Measurements from ENCODE around the gene EPHB1. TPM values are rescaled to one million over a fixed set of nuclear protein-coding genes. Genes with fewer than 3 reads are reported as not detected.
"Not testable (repeated sequence)": the region's sequence is repeated elsewhere in the genome, so short reads cannot be mapped to it uniquely, and the experiment has no call there.

Gene EPHB1
- total RNA-seq, 1 donor = 0.36 TPM

- no peak overlapping the region for H3K27ac ChIP-seq (ENCODE audit: low read depth, low read length)
- H3K4me2 ChIP-seq (ENCODE audit: insufficient read depth, low read length) = no peak overlapping the region
- no peaks in the 10 kb centered on the region for H4K20me1 ChIP-seq (ENCODE audit: insufficient read depth, low read length)
- H3K9me3 ChIP-seq (ENCODE audit: low read depth, low read length) = no peaks in the 10 kb centered on the region
- TF ChIP-seq CTCF (IDR thresholded peaks at IDR 0.05; ENCODE audit: extremely low read depth, low read depth, low read length) = no peak
- no peaks in the 10 kb centered on the region for H3K79me2 ChIP-seq (ENCODE audit: insufficient read depth, low read length)
- DNase-seq (ENCODE audit: insufficient read length, low spot score, missing footprints) = no peak
- no peaks in the 10 kb centered on the region for H3K27me3 ChIP-seq (ENCODE audit: insufficient read depth, low read length)
- H3K4me3 ChIP-seq (ENCODE audit: insufficient read depth, low read length) = no peak overlapping the region
- no peak overlapping the region for H2AFZ ChIP-seq (ENCODE audit: low read length)
- no peaks in the 10 kb centered on the region for H3K4me1 ChIP-seq (ENCODE audit: insufficient read depth, low read length)
- H3K36me3 ChIP-seq (ENCODE audit: insufficient read depth, low read length) = no peaks in the 10 kb centered on the region
These were observed 170.9 kb downstream of the EPHB1 start for GRCh38 chr3:134965865-134966481.

DNA sequence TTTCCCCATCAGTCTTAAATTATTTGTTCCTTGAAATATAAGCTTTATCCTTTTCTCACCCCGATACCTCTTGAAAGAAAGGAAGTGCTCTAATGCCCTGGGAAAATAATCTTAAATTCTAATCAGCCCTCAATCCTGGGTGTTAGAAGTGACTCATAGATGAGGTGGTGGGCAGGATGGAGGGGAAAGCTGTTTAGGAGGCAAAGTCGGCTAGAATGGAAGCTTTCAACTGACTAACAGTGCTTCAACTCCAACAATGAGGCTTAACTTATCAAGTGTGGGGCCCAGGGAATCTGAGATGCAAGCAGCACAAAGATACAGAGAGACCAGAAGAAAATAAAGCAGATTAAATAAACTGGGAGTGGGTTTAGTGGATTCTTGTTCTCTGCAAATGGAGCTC is 175.8 kb downstream of the EPHB1 start:
- DNase-seq (ENCODE audit: insufficient read length, low spot score, missing footprints) = no peak

DNA sequence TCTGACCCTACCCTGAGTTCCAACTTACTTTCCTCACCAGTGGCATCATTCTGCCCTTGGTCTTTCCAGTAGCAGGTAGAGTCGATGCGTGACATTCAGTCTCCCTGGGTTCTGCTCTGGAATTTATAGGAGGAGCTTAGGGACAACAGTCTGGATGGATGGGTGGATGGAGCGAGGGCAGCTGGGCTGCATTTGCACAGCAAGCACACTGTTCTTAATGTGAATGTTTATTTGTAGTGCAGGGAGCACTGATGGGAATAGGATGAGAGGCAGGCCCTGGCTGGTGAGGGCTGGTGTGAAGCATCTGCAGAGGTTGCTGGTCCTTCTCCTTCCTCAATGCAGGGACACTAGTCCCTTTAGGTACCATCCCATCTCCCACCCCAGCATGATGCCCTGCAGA is 176.2 kb downstream of the EPHB1 start:
- Histone ChIP-seq H3K27me3 (ENCODE audit: insufficient read depth, low read length) (no peaks in the 10 kb centered on the region), H3K36me3 (ENCODE audit: insufficient read depth, low read length) (no peaks in the 10 kb centered on the region), H3K9me3 (ENCODE audit: low read depth, low read length) (no peaks in the 10 kb centered on the region), H3K4me2 (ENCODE audit: insufficient read depth, low read length) (no peak overlapping the region), H3K4me3 (ENCODE audit: insufficient read depth, low read length) (no peak overlapping the region), H3K79me2 (ENCODE audit: insufficient read depth, low read length) (no peaks in the 10 kb centered on the region), H2AFZ (ENCODE audit: low read length) (no peak overlapping the region), H3K4me1 (ENCODE audit: insufficient read depth, low read length) (no peaks in the 10 kb centered on the region), H3K27ac (ENCODE audit: low read depth, low read length) (no peak overlapping the region), H4K20me1 (ENCODE audit: insufficient read depth, low read length) (no peaks in the 10 kb centered on the region)
- DNase-seq (ENCODE audit: insufficient read length, low spot score, missing footprints) = no peak
- TF ChIP-seq CTCF (IDR thresholded peaks at IDR 0.05; ENCODE audit: extremely low read depth, low read depth, low read length) = no peak

More for the DNA sequence above, 175.8 kb downstream of the EPHB1 start:
- Histone ChIP-seq H3K36me3 (ENCODE audit: insufficient read depth, low read length) (no peaks in the 10 kb centered on the region), H3K27ac (ENCODE audit: low read depth, low read length) (no peak overlapping the region), H3K79me2 (ENCODE audit: insufficient read depth, low read length) (no peaks in the 10 kb centered on the region), H3K27me3 (ENCODE audit: insufficient read depth, low read length) (no peaks in the 10 kb centered on the region), H3K4me1 (ENCODE audit: insufficient read depth, low read length) (no peaks in the 10 kb centered on the region), H4K20me1 (ENCODE audit: insufficient read depth, low read length) (no peaks in the 10 kb centered on the region), H2AFZ (ENCODE audit: low read length) (no peak overlapping the region), H3K9me3 (ENCODE audit: low read depth, low read length) (no peaks in the 10 kb centered on the region), H3K4me2 (ENCODE audit: insufficient read depth, low read length) (no peak overlapping the region), H3K4me3 (ENCODE audit: insufficient read depth, low read length) (no peak overlapping the region)
- TF ChIP-seq CTCF (IDR thresholded peaks at IDR 0.05; ENCODE audit: extremely low read depth, low read depth, low read length) = no peak

DNA sequence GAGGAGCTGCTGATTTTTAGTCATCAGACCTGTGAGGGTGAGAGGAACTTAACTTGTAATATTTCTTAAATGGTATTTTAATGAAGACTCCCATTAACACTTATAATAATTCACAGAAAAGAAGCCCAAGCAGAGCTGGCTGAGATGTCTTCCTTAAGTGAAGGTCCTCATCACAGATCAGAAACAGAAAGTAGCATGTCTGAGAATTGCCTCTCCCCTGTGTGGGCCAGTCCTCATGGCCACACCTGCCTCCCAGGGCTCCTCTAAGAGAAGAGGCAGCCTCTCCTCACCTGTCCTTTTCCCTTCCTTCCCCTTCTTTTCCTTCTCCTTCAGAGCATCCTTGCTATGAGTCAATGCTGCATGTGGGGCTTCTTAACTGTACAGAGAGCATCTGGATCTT is 176.8 kb downstream of the EPHB1 start:
- H2AFZ ChIP-seq (ENCODE audit: low read length); H3K4me1 ChIP-seq (ENCODE audit: insufficient read depth, low read length); H3K4me3 ChIP-seq (ENCODE audit: insufficient read depth, low read length); H3K36me3 ChIP-seq (ENCODE audit: insufficient read depth, low read length); H3K79me2 ChIP-seq (ENCODE audit: insufficient read depth, low read length); DNase-seq (ENCODE audit: insufficient read length, low spot score, missing footprints); H3K27me3 ChIP-seq (ENCODE audit: insufficient read depth, low read length); H4K20me1 ChIP-seq (ENCODE audit: insufficient read depth, low read length); H3K27ac ChIP-seq (ENCODE audit: low read depth, low read length); H3K4me2 ChIP-seq (ENCODE audit: insufficient read depth, low read length); H3K9me3 ChIP-seq (ENCODE audit: low read depth, low read length): not testable (repeated sequence)

All from osteoblast (primary cell).